ENCODE data around the gene PFN3. TPM values are rescaled to one million over a fixed set of nuclear protein-coding genes. Genes with fewer than 3 reads are reported as not detected.

PFN3 gene
- polyA plus RNA-seq, 1 donor (not counting 4 experiments of a cell fraction or from before 2014, with no cell fraction given), result not detected

DNA sequence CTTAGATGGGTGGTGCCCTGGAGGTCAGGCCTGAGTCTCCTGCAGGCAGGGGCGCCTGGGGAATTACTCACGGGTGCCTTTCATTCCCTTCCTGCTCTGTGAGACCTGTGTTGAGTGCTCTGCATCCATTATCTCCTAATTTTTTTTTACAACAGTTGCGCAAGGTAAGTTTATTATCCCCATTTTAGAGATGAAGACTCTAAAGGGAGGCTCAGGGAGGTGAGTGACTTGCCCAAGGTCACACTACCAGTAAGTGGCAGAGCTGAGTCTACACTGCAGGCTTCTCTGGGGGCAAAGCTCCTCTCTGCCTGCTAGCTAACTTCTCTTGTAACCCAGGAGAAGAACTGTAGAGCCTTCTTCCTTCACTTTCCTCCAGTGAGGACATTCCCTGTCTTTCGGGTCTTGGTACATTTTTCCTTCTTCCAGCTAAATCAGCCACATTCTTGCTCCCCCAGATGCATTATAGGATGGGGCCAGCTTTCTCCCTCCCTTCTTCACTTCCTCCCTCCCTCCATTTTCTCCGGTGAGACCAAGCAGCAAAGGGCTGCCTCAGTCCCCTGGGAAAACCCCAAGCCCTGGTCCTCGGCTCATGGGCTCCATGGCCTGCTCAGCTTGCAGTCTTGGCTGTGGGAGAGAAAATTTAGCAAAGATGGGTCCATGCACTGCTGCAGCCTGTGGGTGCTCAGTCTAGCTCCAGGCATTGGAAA is 47.9 kb upstream of the PFN3 start:
- dilution Hi-C loops (cut with MboI; ENCODE audit: extremely low pct_ligation_motif_present, low sequenced_read_pairs), result no loop called here
- Histone ChIP-seq H3K9me1 (ENCODE audit: control insufficient read depth, extremely low read depth, insufficient read depth, low read length) (no peaks in the 10 kb centered on the region), H2AFZ (ENCODE audit: control insufficient read depth, low read length) (no peak overlapping the region), H3K4me3 (ENCODE audit: control insufficient read depth in 2 of 3, extremely low read depth in 1 of 3, insufficient read depth in 2 of 3, low read depth in 1 of 3, low read length in 3 of 3) (peak overlapping the region in 2 of 3 experiments; percentile 23 to 45), H3K27me3 (ENCODE audit: control insufficient read depth, extremely low read depth, insufficient read depth, low read length) (no peaks in the 10 kb centered on the region), H3K36me3 (ENCODE audit: control insufficient read depth in 2 of 2, extremely low read depth in 1 of 2, insufficient read depth in 2 of 2, low read length in 2 of 2) (peaks cover 0 to 2% of the 10 kb centered on the region in 2 experiments), H3K4me1 (ENCODE audit: control insufficient read depth, extremely low read depth, insufficient read depth, low read length) (peaks cover 51% of the 10 kb centered on the region), H3K4me2 (ENCODE audit: control insufficient read depth, extremely low read depth, insufficient read depth, low read depth, low read length) (peak overlapping the region; percentile 74), H3K79me2 (ENCODE audit: control insufficient read depth, insufficient read depth, low read length) (no peaks in the 10 kb centered on the region), H4K20me1 (ENCODE audit: control insufficient read depth, extremely low read depth, insufficient read depth, low read length) (no peaks in the 10 kb centered on the region), H3K9me3 (ENCODE audit: control insufficient read depth, low read depth, low read length) (no peaks in the 10 kb centered on the region), H3K27ac (ENCODE audit: control insufficient read depth, insufficient read depth, low read length) (no peak overlapping the region), H3K9ac (ENCODE audit: control insufficient read depth, extremely low read depth, insufficient read depth, low read length) (no peak overlapping the region)
- no peak for DNase-seq (ENCODE audit: low read depth, low spot score)
- no peak for TF ChIP-seq EZH2 (IDR thresholded peaks at IDR 0.05; ENCODE audit: low read length)
- TF ChIP-seq, protein P1, sequence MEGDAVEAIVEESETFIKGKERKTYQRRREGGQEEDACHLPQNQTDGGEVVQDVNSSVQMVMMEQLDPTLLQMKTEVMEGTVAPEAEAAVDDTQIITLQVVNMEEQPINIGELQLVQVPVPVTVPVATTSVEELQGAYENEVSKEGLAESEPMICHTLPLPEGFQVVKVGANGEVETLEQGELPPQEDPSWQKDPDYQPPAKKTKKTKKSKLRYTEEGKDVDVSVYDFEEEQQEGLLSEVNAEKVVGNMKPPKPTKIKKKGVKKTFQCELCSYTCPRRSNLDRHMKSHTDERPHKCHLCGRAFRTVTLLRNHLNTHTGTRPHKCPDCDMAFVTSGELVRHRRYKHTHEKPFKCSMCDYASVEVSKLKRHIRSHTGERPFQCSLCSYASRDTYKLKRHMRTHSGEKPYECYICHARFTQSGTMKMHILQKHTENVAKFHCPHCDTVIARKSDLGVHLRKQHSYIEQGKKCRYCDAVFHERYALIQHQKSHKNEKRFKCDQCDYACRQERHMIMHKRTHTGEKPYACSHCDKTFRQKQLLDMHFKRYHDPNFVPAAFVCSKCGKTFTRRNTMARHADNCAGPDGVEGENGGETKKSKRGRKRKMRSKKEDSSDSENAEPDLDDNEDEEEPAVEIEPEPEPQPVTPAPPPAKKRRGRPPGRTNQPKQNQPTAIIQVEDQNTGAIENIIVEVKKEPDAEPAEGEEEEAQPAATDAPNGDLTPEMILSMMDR (optimal IDR thresholded peaks at IDR 0.05 in 1 of 3, IDR thresholded peaks at IDR 0.05 in 1 of 3, conservative IDR thresholded peaks at IDR 0.05 in 1 of 3; ENCODE audit: extremely low read depth in 1 of 3, insufficient read depth in 2 of 3, low read length in 3 of 3), result no peak
- FAIRE-seq, result no peak

- Histone ChIP-seq H3K36me3 (ENCODE audit: control insufficient read depth in 2 of 2, extremely low read depth in 1 of 2, insufficient read depth in 2 of 2, low read length in 2 of 2) (peaks cover 2 to 3% of the 10 kb centered on the region in 2 experiments), H3K9me1 (ENCODE audit: control insufficient read depth, extremely low read depth, insufficient read depth, low read length) (no peaks in the 10 kb centered on the region), H3K9me3 (ENCODE audit: control insufficient read depth, low read depth, low read length) (no peaks in the 10 kb centered on the region), H3K4me2 (ENCODE audit: control insufficient read depth, extremely low read depth, insufficient read depth, low read depth, low read length) (peak overlapping the region; percentile 74), H3K4me3 (ENCODE audit: control insufficient read depth in 2 of 3, extremely low read depth in 1 of 3, insufficient read depth in 2 of 3, low read depth in 1 of 3, low read length in 3 of 3) (peak overlapping the region; percentile 23 to 45 (median 24)), H4K20me1 (ENCODE audit: control insufficient read depth, extremely low read depth, insufficient read depth, low read length) (no peaks in the 10 kb centered on the region), H3K27me3 (ENCODE audit: control insufficient read depth, extremely low read depth, insufficient read depth, low read length) (no peaks in the 10 kb centered on the region), H2AFZ (ENCODE audit: control insufficient read depth, low read length) (peak overlapping the region; percentile 5), H3K9ac (ENCODE audit: control insufficient read depth, extremely low read depth, insufficient read depth, low read length) (peak overlapping the region; percentile 36), H3K4me1 (ENCODE audit: control insufficient read depth, extremely low read depth, insufficient read depth, low read length) (peaks cover 58% of the 10 kb centered on the region), H3K27ac (ENCODE audit: control insufficient read depth, insufficient read depth, low read length) (peak overlapping the region; percentile 39), H3K79me2 (ENCODE audit: control insufficient read depth, insufficient read depth, low read length) (no peaks in the 10 kb centered on the region)
- TF ChIP-seq EZH2 (IDR thresholded peaks at IDR 0.05; ENCODE audit: low read length), result no peak
- TF ChIP-seq, protein P1 (optimal IDR thresholded peaks at IDR 0.05 in 1 of 3, IDR thresholded peaks at IDR 0.05 in 1 of 3, conservative IDR thresholded peaks at IDR 0.05 in 1 of 3; ENCODE audit: extremely low read depth in 1 of 3, insufficient read depth in 2 of 3, low read length in 3 of 3), result no peak
- peak; percentile 71 for FAIRE-seq
- no peak for DNase-seq (ENCODE audit: low read depth, low spot score)
- dilution Hi-C loops (cut with MboI; ENCODE audit: extremely low pct_ligation_motif_present, low sequenced_read_pairs), result no loop called here
Measured at GRCh38 chr5:177447611-177448243, 47.3 kb upstream of the PFN3 start.

Measured in keratinocyte (primary cell).